Activated T-cell treated with anti-CD3 and anti-CD28 coated beads, Interleukin-2, amount 50 U/mL, for 1 hour (primary cell): Measurements from ENCODE around the gene EDA.
"Not testable (repeated sequence)": the region's sequence is repeated elsewhere in the genome, so short reads cannot be mapped to it uniquely, and the experiment has no call there.

Source experiments
- DNase-seq: peaks from one replicate; pipeline ENCODE4 v3.0.0-alpha.2; 2020

EDA gene

GRCh38 chrX:69748055-69748454 lies 132.1 kb downstream of the EDA start:
- DNase-seq, result no peak

- DNase-seq, result no peak
Measured at GRCh38 chrX:69759921-69760625, 144.2 kb downstream of the EDA start.

GRCh38 chrX:69761633-69762032 lies 145.7 kb downstream of the EDA start:
- DNase-seq, result no peak

- no peak for DNase-seq
Measured at GRCh38 chrX:69762340-69762739, 146.4 kb downstream of the EDA start.

- no peak for DNase-seq
Measured at GRCh38 chrX:69793260-69793935, 177.5 kb downstream of the EDA start.

- no peak for DNase-seq
Measured at GRCh38 chrX:69795702-69796101, 179.8 kb downstream of the EDA start.

GRCh38 chrX:69807400-69807799 lies 191.5 kb downstream of the EDA start:
- DNase-seq, result no peak

- DNase-seq, result no peak
Measured at GRCh38 chrX:69808375-69808774, 192.5 kb downstream of the EDA start.

- DNase-seq, result no peak
Measured at GRCh38 chrX:69813677-69814076, 197.8 kb downstream of the EDA start.

GRCh38 chrX:69815063-69815462 lies 199.2 kb downstream of the EDA start:
- no peak for DNase-seq

- no peak for DNase-seq
Measured at GRCh38 chrX:69815519-69815918, 199.6 kb downstream of the EDA start.

- DNase-seq, result no peak
Measured at GRCh38 chrX:69844636-69845035, 228.7 kb downstream of the EDA start.

GRCh38 chrX:69859999-69860398 lies 244.1 kb downstream of the EDA start:
- not testable (repeated sequence) for DNase-seq

GRCh38 chrX:69876221-69876620 lies 260.3 kb downstream of the EDA start:
- DNase-seq, result no peak

GRCh38 chrX:69884210-69884609 lies 268.3 kb downstream of the EDA start:
- DNase-seq, result no peak

GRCh38 chrX:69896046-69896445 lies 280.1 kb downstream of the EDA start:
- DNase-seq, result no peak

GRCh38 chrX:69900491-69900890 lies 284.6 kb downstream of the EDA start:
- DNase-seq, result no peak

GRCh38 chrX:69906447-69906846 lies 290.5 kb downstream of the EDA start:
- DNase-seq, result no peak

- DNase-seq, result no peak
Measured at GRCh38 chrX:69914781-69915180, 298.9 kb downstream of the EDA start.

GRCh38 chrX:69919749-69920148 lies 303.8 kb downstream of the EDA start:
- DNase-seq, result no peak

GRCh38 chrX:69932323-69932722 lies 316.4 kb downstream of the EDA start:
- no peak for DNase-seq

- DNase-seq, result no peak
Measured at GRCh38 chrX:69948276-69948797, 332.4 kb downstream of the EDA start.

GRCh38 chrX:69951753-69952152 lies 335.8 kb downstream of the EDA start:
- no peak for DNase-seq

GRCh38 chrX:69959712-69960111 lies 343.8 kb downstream of the EDA start:
- no peak for DNase-seq
